ENCODE results near the gene CD86.
"Not testable (repeated sequence)": the region's sequence is repeated elsewhere in the genome, so short reads cannot be mapped to it uniquely, and the experiment has no call there.

CD86 gene

DNA sequence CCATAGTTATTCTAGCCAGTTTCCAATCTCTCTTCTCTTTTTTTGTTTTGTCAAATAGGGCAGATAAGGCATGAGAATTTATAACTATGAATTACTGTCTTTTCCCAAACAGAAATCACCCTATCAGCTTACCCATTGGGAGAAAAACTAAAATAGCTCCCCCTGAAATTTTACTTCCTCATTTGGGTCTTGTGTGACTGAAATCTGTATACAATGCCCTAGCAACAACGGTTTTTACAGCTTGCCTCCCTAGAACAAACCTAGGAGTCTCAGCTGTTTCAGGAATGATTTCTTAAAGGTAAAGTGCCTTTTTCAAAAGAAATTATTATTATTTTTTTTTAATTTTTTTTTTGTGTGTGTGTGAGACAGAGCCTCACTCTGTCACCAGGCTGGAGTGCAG lies 56.8 kb downstream of the CD86 start:
- no peaks in the 10 kb centered on the region for H3K9me3 ChIP-seq (ENCODE audit: low read length)
- no peak overlapping the region for H3K27ac ChIP-seq (ENCODE audit: low read depth, low read length)
- no peak overlapping the region for H3K4me3 ChIP-seq (ENCODE audit: low read depth in 1 of 2, low read length in 2 of 2)
- no peak overlapping the region for H3K9ac ChIP-seq (ENCODE audit: low read length)
- no peaks in the 10 kb centered on the region for H3K36me3 ChIP-seq (ENCODE audit: insufficient read depth, low read length)
- no peaks in the 10 kb centered on the region for H3K4me1 ChIP-seq (ENCODE audit: insufficient read depth, low read length)
- H3K27me3 ChIP-seq (ENCODE audit: control insufficient read depth in 1 of 2, insufficient read depth in 2 of 2, low read length in 2 of 2): no peaks in the 10 kb centered on the region

GRCh38 chr3:122112754-122113153 lies 57.6 kb downstream of the CD86 start:
- Histone ChIP-seq H3K27ac (ENCODE audit: low read depth, low read length) (no peak overlapping the region), H3K36me3 (ENCODE audit: insufficient read depth, low read length) (no peaks in the 10 kb centered on the region)

GRCh38 chr3:122123850-122124249 lies 68.7 kb downstream of the CD86 start:
- no peaks in the 10 kb centered on the region for H3K9me3 ChIP-seq (ENCODE audit: low read length)
- no peak overlapping the region for H3K4me3 ChIP-seq (ENCODE audit: low read depth in 1 of 2, low read length in 2 of 2)
- H3K27me3 ChIP-seq (ENCODE audit: control insufficient read depth in 1 of 2, insufficient read depth in 2 of 2, low read length in 2 of 2): no peaks in the 10 kb centered on the region
- no peak overlapping the region for H3K27ac ChIP-seq (ENCODE audit: low read depth, low read length)
- no peaks in the 10 kb centered on the region for H3K4me1 ChIP-seq (ENCODE audit: insufficient read depth, low read length)
- no peak overlapping the region for H3K9ac ChIP-seq (ENCODE audit: low read length)
- H3K36me3 ChIP-seq (ENCODE audit: insufficient read depth, low read length): no peaks in the 10 kb centered on the region

More at GRCh38 chr3:122112754-122113153, 57.6 kb downstream of the CD86 start:
- H3K4me1 ChIP-seq (ENCODE audit: insufficient read depth, low read length): no peaks in the 10 kb centered on the region
- H3K9me3 ChIP-seq (ENCODE audit: low read length): no peaks in the 10 kb centered on the region
- no peak overlapping the region for H3K4me3 ChIP-seq (ENCODE audit: low read depth in 1 of 2, low read length in 2 of 2)
- H3K9ac ChIP-seq (ENCODE audit: low read length): no peak overlapping the region
- no peaks in the 10 kb centered on the region for H3K27me3 ChIP-seq (ENCODE audit: control insufficient read depth in 1 of 2, insufficient read depth in 2 of 2, low read length in 2 of 2)

DNA sequence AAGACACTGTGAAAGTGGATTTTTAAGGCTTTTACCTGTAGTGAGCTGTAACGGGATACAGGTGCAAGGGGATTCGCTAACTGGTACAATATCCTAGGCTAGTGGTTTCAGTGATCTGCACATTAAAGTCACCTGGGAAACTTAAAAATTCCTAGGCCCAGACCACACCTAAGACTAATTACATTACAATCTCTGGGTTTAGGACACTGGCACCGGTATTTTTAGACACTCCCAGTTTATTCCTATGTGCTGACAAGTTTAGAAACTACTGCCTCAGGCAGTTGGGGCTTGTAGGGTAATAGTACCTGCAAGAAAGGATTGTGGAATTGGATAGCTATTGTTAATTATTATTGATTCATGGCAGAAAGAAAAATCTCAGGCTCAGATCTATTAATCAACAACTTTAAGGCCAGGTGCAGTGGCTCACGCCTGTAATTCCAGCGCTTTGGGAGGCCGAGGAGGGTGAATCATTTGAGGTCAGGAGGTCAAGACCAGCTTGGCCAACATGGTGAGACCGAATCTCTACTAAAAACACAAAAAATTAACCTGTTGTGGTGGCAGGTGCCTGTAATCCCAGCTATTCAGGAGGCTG lies 77.9 kb downstream of the CD86 start:
- H3K4me3 ChIP-seq (ENCODE audit: low read depth in 1 of 2, low read length in 2 of 2): no peak overlapping the region
- no peaks in the 10 kb centered on the region for H3K36me3 ChIP-seq (ENCODE audit: insufficient read depth, low read length)
- H3K9me3 ChIP-seq (ENCODE audit: low read length): no peaks in the 10 kb centered on the region
- no peak overlapping the region for H3K27ac ChIP-seq (ENCODE audit: low read depth, low read length)
- no peaks in the 10 kb centered on the region for H3K27me3 ChIP-seq (ENCODE audit: control insufficient read depth in 1 of 2, insufficient read depth in 2 of 2, low read length in 2 of 2)
- H3K9ac ChIP-seq (ENCODE audit: low read length): no peak overlapping the region
- no peaks in the 10 kb centered on the region for H3K4me1 ChIP-seq (ENCODE audit: insufficient read depth, low read length)

DNA sequence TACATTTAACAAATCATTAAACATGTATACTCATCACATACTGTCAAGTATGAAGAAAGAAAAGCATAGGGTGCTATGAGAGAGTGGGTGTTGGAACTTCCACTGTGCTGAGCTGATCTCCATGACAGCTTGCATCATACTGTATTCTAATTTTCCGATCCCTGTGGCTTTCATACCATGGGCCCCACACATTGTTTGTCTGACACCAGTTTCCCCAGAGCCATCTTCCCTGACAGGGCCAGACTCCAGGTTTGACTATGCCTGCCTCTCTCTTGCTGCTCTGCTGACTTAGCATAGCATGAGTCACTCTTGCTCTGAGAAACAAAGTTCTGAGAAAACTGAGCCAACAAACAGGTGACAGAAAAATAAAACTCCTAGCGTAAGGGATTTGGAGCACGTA lies 91.3 kb downstream of the CD86 start:
- Histone ChIP-seq H3K27ac (ENCODE audit: low read depth, low read length) (no peak overlapping the region), H3K9ac (ENCODE audit: low read length) (no peak overlapping the region), H3K36me3 (ENCODE audit: insufficient read depth, low read length) (no peaks in the 10 kb centered on the region), H3K9me3 (ENCODE audit: low read length) (no peaks in the 10 kb centered on the region), H3K4me1 (ENCODE audit: insufficient read depth, low read length) (no peaks in the 10 kb centered on the region), H3K4me3 (ENCODE audit: low read depth in 1 of 2, low read length in 2 of 2) (no peak overlapping the region), H3K27me3 (ENCODE audit: control insufficient read depth in 1 of 2, insufficient read depth in 2 of 2, low read length in 2 of 2) (no peaks in the 10 kb centered on the region)

GRCh38 chr3:122148941-122149627 lies 93.9 kb downstream of the CD86 start:
- H3K9me3 ChIP-seq (ENCODE audit: low read length): no peaks in the 10 kb centered on the region
- no peaks in the 10 kb centered on the region for H3K4me1 ChIP-seq (ENCODE audit: insufficient read depth, low read length)
- no peaks in the 10 kb centered on the region for H3K27me3 ChIP-seq (ENCODE audit: control insufficient read depth in 1 of 2, insufficient read depth in 2 of 2, low read length in 2 of 2)
- no peaks in the 10 kb centered on the region for H3K36me3 ChIP-seq (ENCODE audit: insufficient read depth, low read length)
- no peak overlapping the region for H3K9ac ChIP-seq (ENCODE audit: low read length)
- no peak overlapping the region for H3K27ac ChIP-seq (ENCODE audit: low read depth, low read length)
- H3K4me3 ChIP-seq (ENCODE audit: low read depth in 1 of 2, low read length in 2 of 2): no peak overlapping the region

DNA sequence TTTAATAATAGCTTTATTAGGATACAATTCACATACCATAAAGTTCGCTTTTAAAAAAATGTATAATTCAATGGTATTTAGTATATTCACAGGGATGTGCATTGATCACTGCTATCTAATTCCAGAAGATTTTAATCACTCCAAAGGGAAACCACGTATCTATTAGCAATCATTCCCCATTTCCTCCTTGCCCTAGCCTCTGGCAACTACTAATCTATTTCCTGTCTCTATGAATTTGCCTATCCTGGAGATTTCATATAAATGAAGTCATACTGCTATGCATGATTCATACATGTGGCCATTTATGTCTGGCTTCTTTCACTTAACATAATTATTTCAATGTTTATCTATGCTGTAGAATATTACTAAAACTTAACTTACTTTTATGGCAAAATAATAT lies 96.3 kb downstream of the CD86 start:
- H3K4me1 ChIP-seq (ENCODE audit: insufficient read depth, low read length): no peaks in the 10 kb centered on the region
- no peak overlapping the region for H3K27ac ChIP-seq (ENCODE audit: low read depth, low read length)
- no peak overlapping the region for H3K4me3 ChIP-seq (ENCODE audit: low read depth in 1 of 2, low read length in 2 of 2)
- H3K36me3 ChIP-seq (ENCODE audit: insufficient read depth, low read length): no peaks in the 10 kb centered on the region
- H3K9ac ChIP-seq (ENCODE audit: low read length): no peak overlapping the region
- no peaks in the 10 kb centered on the region for H3K27me3 ChIP-seq (ENCODE audit: control insufficient read depth in 1 of 2, insufficient read depth in 2 of 2, low read length in 2 of 2)
- no peaks in the 10 kb centered on the region for H3K9me3 ChIP-seq (ENCODE audit: low read length)

DNA sequence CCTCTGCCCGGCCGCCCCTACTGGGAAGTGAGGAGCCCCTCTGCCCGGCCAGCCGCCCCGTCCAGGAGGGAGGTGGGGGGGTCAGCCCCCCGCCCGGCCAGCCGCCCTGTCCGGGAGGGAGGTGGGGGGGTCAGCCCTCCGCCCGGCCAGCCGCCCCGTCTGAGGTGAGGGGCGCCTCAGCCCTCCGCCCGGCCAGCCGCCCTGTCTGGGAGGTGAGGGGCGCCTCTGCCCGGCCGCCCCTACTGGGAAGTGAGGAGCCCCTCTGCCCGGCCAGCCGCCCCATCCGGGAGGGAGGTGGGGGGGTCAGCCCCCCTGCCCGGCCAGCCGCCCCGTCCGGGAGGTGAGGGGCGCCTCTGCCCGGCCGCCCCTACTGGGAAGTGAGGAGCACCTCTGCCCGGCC lies 109.8 kb downstream of the CD86 start:
- H3K27ac ChIP-seq (ENCODE audit: low read depth, low read length); H3K36me3 ChIP-seq (ENCODE audit: insufficient read depth, low read length); H3K4me1 ChIP-seq (ENCODE audit: insufficient read depth, low read length); H3K9ac ChIP-seq (ENCODE audit: low read length); H3K4me3 ChIP-seq (ENCODE audit: low read depth in 1 of 2, low read length in 2 of 2); H3K27me3 ChIP-seq (ENCODE audit: control insufficient read depth in 1 of 2, insufficient read depth in 2 of 2, low read length in 2 of 2); H3K9me3 ChIP-seq (ENCODE audit: low read length): not testable (repeated sequence)

- Histone ChIP-seq H3K9me3 (ENCODE audit: low read length) (no peaks in the 10 kb centered on the region), H3K4me1 (ENCODE audit: insufficient read depth, low read length) (no peaks in the 10 kb centered on the region), H3K9ac (ENCODE audit: low read length) (no peak overlapping the region), H3K36me3 (ENCODE audit: insufficient read depth, low read length) (no peaks in the 10 kb centered on the region), H3K27me3 (ENCODE audit: control insufficient read depth in 1 of 2, insufficient read depth in 2 of 2, low read length in 2 of 2) (no peaks in the 10 kb centered on the region), H3K27ac (ENCODE audit: low read depth, low read length) (no peak overlapping the region), H3K4me3 (ENCODE audit: low read depth in 1 of 2, low read length in 2 of 2) (no peak overlapping the region)
Observed at GRCh38 chr3:122167630-122168029, 112.5 kb downstream of the CD86 start.

GRCh38 chr3:122168044-122168443 lies 112.9 kb downstream of the CD86 start:
- no peaks in the 10 kb centered on the region for H3K36me3 ChIP-seq (ENCODE audit: insufficient read depth, low read length)
- no peak overlapping the region for H3K4me3 ChIP-seq (ENCODE audit: low read depth in 1 of 2, low read length in 2 of 2)
- H3K9ac ChIP-seq (ENCODE audit: low read length): no peak overlapping the region
- H3K27me3 ChIP-seq (ENCODE audit: control insufficient read depth in 1 of 2, insufficient read depth in 2 of 2, low read length in 2 of 2): no peaks in the 10 kb centered on the region
- no peaks in the 10 kb centered on the region for H3K9me3 ChIP-seq (ENCODE audit: low read length)
- H3K4me1 ChIP-seq (ENCODE audit: insufficient read depth, low read length): no peaks in the 10 kb centered on the region
- no peak overlapping the region for H3K27ac ChIP-seq (ENCODE audit: low read depth, low read length)

- no peaks in the 10 kb centered on the region for H3K36me3 ChIP-seq (ENCODE audit: insufficient read depth, low read length)
- H3K27me3 ChIP-seq (ENCODE audit: control insufficient read depth in 1 of 2, insufficient read depth in 2 of 2, low read length in 2 of 2): no peaks in the 10 kb centered on the region
- no peak overlapping the region for H3K27ac ChIP-seq (ENCODE audit: low read depth, low read length)
- H3K9me3 ChIP-seq (ENCODE audit: low read length): no peaks in the 10 kb centered on the region
- no peak overlapping the region for H3K9ac ChIP-seq (ENCODE audit: low read length)
- no peaks in the 10 kb centered on the region for H3K4me1 ChIP-seq (ENCODE audit: insufficient read depth, low read length)
- H3K4me3 ChIP-seq (ENCODE audit: low read depth in 1 of 2, low read length in 2 of 2): no peak overlapping the region
Observed at GRCh38 chr3:122169911-122170310, 114.7 kb downstream of the CD86 start.
